Adrenal gland (tissue), 12 donors: Measurements from ENCODE around the gene DNAH17. TPM values are rescaled to one million over a fixed set of nuclear protein-coding genes. Genes with fewer than 3 reads are reported as not detected.

Experiments used
- DNase-seq, 7 donors: peaks; one replicate each; pipeline ENCODE4 v3.0.0-alpha.2; 2019 to 2020
- H3K27ac ChIP-seq, 5 donors: fragments of 200-600 bp; sonication (generic) in 4 of 5; 1 replicate in 3 of 5; 2 replicates in 2 of 5; pipeline versions ENCODE4 v1.5.1 to v1.8.0; 2016 to 2020; ENCODE audit warnings: mild to moderate bottlenecking in 1 of 5
- H3K27me3 ChIP-seq: fragments of 200-600 bp; 2 replicates; pipeline ENCODE4 v1.8.0; 2021
- H3K36me3 ChIP-seq, 2 donors: fragments of 200-600 bp; replicated peaks in 1 of 2; 1 replicate in 1 of 2; 2 replicates in 1 of 2; pipeline versions ENCODE4 v1.5.1 to v1.8.0; 2018 to 2022
- H3K4me1 ChIP-seq, 2 donors: fragments of 200-600 bp; replicated peaks in 1 of 2; 1 replicate in 1 of 2; 2 replicates in 1 of 2; pipeline versions ENCODE4 v1.5.1 to v1.8.0; 2018 to 2021
- H3K4me3 ChIP-seq, 4 donors: fragments of 200-600 bp; sonication (generic) in 3 of 4; one replicate each; pipeline ENCODE4 v1.5.1; 2016 to 2018
- H3K9me3 ChIP-seq, 3 donors: fragments of 200-600 bp; sonication (generic) in 1 of 3; replicated peaks in 1 of 3; 1 replicate in 2 of 3; 2 replicates in 1 of 3; pipeline versions ENCODE4 v1.5.1 to v1.8.0; 2016 to 2021
- CTCF ChIP-seq, 6 experiments: fragments of 450-650 bp in 4 of 6; fragments of 200-600 bp in 2 of 6; sonication (generic) in 1 of 6; IDR thresholded peaks; 1 replicate in 5 of 6; 2 replicates in 1 of 6; pipeline versions ENCODE4 v1.5.1 to v1.8.0; 2016 to 2021; ENCODE audit warnings: antibody characterized with exemption in 6 of 6, mild to moderate bottlenecking in 2 of 6, moderate library complexity in 1 of 6
- POLR2A ChIP-seq, 2 donors: fragments of 450-650 bp; IDR thresholded peaks; one replicate each; pipeline ENCODE4 v1.6.1; 2017; ENCODE audit warnings: antibody characterized with exemption in 2 of 2, mild to moderate bottlenecking in 2 of 2, moderate library complexity in 1 of 2
- WGBS, 4 donors: extraction: QIAGEN DNeasy Blood & Tissue Kit in 2 of 4; methylation state at CpG; one replicate each; pipeline versions ENCODE4 v1.1.5 to v1.1.7; 2013 to 2017; 5-methylcytosine and 5-hydroxymethylcytosine counted together
- intact Hi-C, 2 donors: fragments of 100-400 bp; cut with DNase I; formaldehyde crosslinking; loops; one replicate each; pipeline versions ENCODE4 v1.14.1 to v1.15.0; 2022 to 2023
- polyA plus RNA-seq, 3 donors: library from polyadenylated mRNA; stranded (reverse); fragments of 200-250 nt in 2 of 3; fragments of 350-450 nt in 1 of 3; fragmentation: Illumina TruSeq in 1 of 3; extraction: RNeasy Lipid Tissue Mini Kit (QIAGEN cat#74804) in 1 of 3; gene quantifications; one replicate each; pipeline ENCODE4 v1.2.3, GENCODE V29; 2013 to 2014
- total RNA-seq, 9 donors: library from RNA; depleted of rRNA in 4 of 9; stranded (reverse); fragments of >200 nt in 4 of 9; fragments of 120-200 nt in 1 of 9; fragmentation: NEBNext Ultra II Directional in 1 of 9; extraction: Animal tissue kit (Norgen Biotek cat#: 25700) in 1 of 9; gene quantifications; one replicate each; pipeline versions ENCODE4 v1.1.0 to v1.2.4, GENCODE V29; 2013 to 2023
- donor health status: healthy with polysubstance abuse.
- donor health status: Bipolar disorder and iron deficiency.
- donor health status: DM: yes; HTN: yes; CAD: no.
- donor health status: DM: no; HTN: no; CAD: no.
- donor health status: DM: no; HTN: no; CAD: no.
- donor health status: DM: yes; HTN: yes; CAD: no.

The DNAH17 gene
- total and polyA plus RNA-seq, 12 donors, result 0.03 to 1.8 (median 0.22) TPM; not detected in 5

DNA sequence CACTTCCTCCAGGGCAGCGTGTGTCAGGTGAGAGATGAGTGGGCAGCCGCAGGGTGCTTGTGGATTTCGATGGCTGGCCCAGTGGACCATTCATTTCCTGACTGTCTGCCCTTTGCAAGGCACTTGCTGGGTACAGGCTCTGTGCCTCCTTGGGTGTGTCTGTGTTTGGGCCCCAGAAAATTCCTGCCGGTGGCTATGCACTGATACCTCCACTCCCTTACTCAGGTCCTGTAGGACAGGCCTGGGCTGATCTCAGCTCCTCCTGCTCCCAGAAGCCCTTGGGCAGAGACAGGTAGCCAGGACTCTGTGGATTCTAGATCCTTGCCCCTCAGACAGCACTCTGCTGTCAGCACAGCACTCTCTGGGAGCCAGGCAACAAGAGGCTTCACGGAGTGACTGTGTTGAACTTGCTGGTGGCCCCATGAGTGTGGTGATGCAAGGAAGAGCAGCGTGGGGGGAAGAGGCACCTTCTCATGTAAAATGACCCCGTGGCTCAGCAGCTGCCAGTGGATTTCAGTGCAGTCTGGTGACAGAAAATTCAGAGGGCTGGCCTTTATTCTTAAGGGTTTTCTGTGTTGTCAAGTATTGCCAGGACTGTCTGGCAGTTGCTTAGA lies 169.7 kb downstream of the DNAH17 start:
- Histone ChIP-seq H3K9me3 (no peaks in the 10 kb centered on the region), H3K36me3 (peaks cover 0 to 34% of the 10 kb centered on the region in 2 donors), H3K27me3 (no peaks in the 10 kb centered on the region), H3K4me3 (no peak overlapping the region), H3K27ac (no peak overlapping the region), H3K4me1 (peaks cover 0 to 12% of the 10 kb centered on the region in 2 donors)
- 88 to 96% (median 92%) methylated on average over 5 to 7 of the region's 7 CpGs for WGBS, 4 donors
- intact Hi-C loops, result no loop called here
- TF ChIP-seq POLR2A (IDR thresholded peaks at IDR 0.05) (no peak), CTCF (IDR thresholded peaks at IDR 0.05) (no peak)
- no peak for DNase-seq

- no peak for TF ChIP-seq CTCF (IDR thresholded peaks at IDR 0.05)
- TF ChIP-seq POLR2A (IDR thresholded peaks at IDR 0.05), result no peak
- H3K27ac ChIP-seq, result no peak overlapping the region
- peaks cover 0 to 12% of the 10 kb centered on the region in 2 donors for H3K4me1 ChIP-seq
- no peaks in the 10 kb centered on the region for H3K9me3 ChIP-seq
- 91 to 94% (median 92%) methylated on average over 8 of the region's 8 CpGs for WGBS, 4 donors
- no peak overlapping the region for H3K4me3 ChIP-seq
- H3K27me3 ChIP-seq, result no peaks in the 10 kb centered on the region
- intact Hi-C loops, result no loop called here
- H3K36me3 ChIP-seq, result peaks cover 0 to 38% of the 10 kb centered on the region in 2 donors
- no peak for DNase-seq
Measured at GRCh38 chr17:78406920-78407319, 170.3 kb downstream of the DNAH17 start.

DNA sequence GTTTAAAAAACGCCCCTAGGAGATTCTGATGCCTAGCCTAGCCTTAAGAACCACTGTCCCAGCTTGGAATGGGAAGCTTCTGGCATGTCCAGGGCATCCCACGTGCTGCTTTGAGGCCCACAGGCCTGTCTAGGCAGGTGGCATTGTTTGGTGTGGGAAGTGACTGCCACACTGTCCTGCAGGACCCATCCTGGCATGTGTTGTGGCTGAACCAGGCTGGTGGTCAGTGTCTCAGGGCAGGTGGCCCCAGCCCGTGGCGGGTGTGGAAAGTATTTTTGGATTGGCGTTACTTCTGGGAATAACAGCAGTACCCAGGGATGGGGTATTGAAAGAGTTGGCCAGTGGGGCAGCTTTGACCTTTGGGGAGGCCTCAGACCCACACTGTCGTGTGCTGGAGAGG lies 170.8 kb downstream of the DNAH17 start:
- Histone ChIP-seq H3K36me3 (peaks cover 0 to 43% of the 10 kb centered on the region in 2 donors), H3K4me1 (peaks cover 0 to 14% of the 10 kb centered on the region in 2 donors), H3K27ac (no peak overlapping the region), H3K27me3 (no peaks in the 10 kb centered on the region), H3K9me3 (no peaks in the 10 kb centered on the region), H3K4me3 (no peak overlapping the region)
- 94 to 99% (median 97%) methylated on average over 6 of the region's 6 CpGs for WGBS, 4 donors
- intact Hi-C loops, result no loop called here
- DNase-seq, result no peak
- TF ChIP-seq CTCF (IDR thresholded peaks at IDR 0.05) (no peak), POLR2A (IDR thresholded peaks at IDR 0.05) (no peak)

DNA sequence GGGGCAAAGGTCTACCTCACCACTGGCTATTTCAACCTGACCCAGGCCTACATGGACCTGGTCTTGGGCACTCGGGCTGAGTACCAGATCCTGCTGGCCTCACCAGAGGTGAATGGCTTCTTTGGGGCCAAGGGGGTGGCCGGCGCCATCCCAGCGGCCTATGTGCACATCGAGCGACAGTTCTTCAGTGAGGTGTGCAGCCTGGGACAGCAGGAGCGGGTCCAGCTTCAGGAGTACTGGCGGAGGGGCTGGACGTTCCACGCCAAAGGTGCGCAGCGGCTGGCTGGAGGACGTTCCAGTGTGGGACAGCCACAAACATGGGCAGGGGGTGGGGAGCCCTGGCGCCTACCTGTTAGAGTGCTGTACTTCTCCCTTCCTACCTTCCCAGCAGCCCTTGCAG lies 173.4 kb downstream of the DNAH17 start:
- H3K4me3 ChIP-seq, result no peak overlapping the region
- intact Hi-C loops, result no loop called here
- peaks cover 0 to 15% of the 10 kb centered on the region in 2 donors for H3K4me1 ChIP-seq
- H3K9me3 ChIP-seq, result no peaks in the 10 kb centered on the region
- H3K36me3 ChIP-seq, result peaks cover 0 to 69% of the 10 kb centered on the region in 2 donors
- WGBS, 4 donors, result 91 to 98% (median 93%) methylated on average over 12 to 14 of the region's 14 CpGs
- H3K27ac ChIP-seq, result no peak overlapping the region
- no peak for DNase-seq
- no peaks in the 10 kb centered on the region for H3K27me3 ChIP-seq
- TF ChIP-seq POLR2A (IDR thresholded peaks at IDR 0.05), result no peak
- TF ChIP-seq CTCF (IDR thresholded peaks at IDR 0.05), result no peak
